Coronary artery (tissue), 2 donors: ENCODE measurements around the gene ACSL6.

Experiments used
- DNase-seq: peaks from one replicate; pipeline ENCODE4 v3.0.0-alpha.2; 2017; ENCODE audit warnings: low spot score
- H3K27ac ChIP-seq, 2 donors: fragments of 200-600 bp; sonication (generic); one replicate each; pipeline ENCODE4 v1.5.1; 2016 to 2019
- H3K4me3 ChIP-seq: fragments of 200-600 bp; sonication (generic); 2 replicates; pipeline ENCODE4 v1.5.1; 2016; ENCODE audit warnings: mild to moderate bottlenecking, moderate library complexity
- TF ChIP-seq, protein P1 (sequence below): fragments of 200-600 bp; sonication (generic); IDR thresholded peaks from one replicate; pipeline ENCODE4 v1.5.1; 2019; ENCODE audit warnings: antibody characterized with exemption

The ACSL6 gene

DNA sequence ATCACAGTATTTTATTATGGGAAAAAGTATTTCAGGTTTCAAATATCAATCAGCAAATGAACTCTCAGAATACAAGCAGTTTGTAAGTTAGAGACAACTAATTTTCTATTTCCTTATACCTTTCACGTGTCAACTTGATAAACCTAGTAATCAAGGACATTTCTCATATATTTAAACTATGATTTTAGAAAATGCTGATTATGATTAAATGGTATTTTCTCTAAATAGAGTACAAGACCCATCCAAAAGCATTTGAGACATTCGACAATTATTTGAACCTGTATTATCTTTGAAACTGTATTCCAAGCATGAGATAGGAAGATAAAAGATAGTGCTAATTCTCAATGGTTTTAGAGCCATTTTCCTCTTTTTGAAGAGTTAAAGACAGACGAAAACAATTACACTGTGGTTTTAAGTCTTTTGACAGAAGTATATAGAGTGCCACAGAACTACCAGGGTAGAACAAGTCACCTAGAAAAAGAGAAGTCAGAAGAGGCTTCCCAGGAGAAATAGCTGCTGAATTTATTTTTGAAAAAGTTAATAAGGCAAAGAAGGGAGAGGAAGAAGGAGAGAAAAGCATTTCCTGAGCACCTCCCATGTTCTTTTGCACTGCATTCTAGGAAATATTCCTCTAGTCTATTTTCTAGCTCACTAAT is 71.6 kb downstream of the ACSL6 start:
- TF ChIP-seq, protein P1, sequence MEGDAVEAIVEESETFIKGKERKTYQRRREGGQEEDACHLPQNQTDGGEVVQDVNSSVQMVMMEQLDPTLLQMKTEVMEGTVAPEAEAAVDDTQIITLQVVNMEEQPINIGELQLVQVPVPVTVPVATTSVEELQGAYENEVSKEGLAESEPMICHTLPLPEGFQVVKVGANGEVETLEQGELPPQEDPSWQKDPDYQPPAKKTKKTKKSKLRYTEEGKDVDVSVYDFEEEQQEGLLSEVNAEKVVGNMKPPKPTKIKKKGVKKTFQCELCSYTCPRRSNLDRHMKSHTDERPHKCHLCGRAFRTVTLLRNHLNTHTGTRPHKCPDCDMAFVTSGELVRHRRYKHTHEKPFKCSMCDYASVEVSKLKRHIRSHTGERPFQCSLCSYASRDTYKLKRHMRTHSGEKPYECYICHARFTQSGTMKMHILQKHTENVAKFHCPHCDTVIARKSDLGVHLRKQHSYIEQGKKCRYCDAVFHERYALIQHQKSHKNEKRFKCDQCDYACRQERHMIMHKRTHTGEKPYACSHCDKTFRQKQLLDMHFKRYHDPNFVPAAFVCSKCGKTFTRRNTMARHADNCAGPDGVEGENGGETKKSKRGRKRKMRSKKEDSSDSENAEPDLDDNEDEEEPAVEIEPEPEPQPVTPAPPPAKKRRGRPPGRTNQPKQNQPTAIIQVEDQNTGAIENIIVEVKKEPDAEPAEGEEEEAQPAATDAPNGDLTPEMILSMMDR = no peak
- Histone ChIP-seq H3K4me3 (no peak overlapping the region), H3K27ac (no peak overlapping the region)
- DNase-seq = no peak

DNA sequence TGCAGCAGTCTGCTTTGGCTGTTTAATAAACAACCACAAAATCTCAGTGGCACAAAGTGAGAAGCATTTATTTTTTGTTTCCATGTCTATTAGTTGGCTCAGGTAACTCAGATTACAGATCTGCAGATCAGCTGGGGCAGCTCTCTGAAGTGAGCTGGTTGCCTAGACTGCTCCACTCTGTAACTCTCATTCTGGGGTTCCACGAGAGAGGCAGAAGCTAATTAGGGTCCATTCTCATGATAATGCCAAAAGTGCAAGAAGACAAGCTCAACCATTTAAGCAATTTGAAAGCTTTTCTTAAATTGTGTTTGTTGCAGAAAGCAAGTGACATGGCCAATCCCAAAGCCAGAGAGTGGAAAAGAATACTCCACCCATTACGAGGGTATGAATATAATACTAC is 79.2 kb downstream of the ACSL6 start:
- no peak overlapping the region for H3K27ac ChIP-seq
- DNase-seq = no peak
- TF ChIP-seq, protein P1 = no peak

DNA sequence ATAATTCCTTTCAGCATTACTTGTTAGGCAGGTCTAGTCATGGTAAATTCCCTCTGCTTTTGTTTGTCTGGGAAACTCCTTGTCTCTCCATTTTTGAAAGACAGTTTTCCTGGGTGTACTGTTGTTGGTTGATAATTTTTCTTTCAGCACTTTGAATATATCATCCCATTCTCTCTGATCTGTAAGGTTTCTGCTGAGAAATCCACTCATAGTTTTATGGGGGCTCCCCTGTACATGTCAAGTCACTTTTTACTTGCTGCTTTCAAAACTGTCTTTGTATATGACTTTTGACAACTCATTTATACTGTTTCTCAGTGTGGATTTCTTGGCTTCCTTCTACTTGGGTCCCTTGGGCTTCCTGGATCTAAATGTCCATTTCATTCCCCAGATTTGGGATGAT is 82.5 kb downstream of the ACSL6 start:
- H3K4me3 ChIP-seq = no peak overlapping the region
- TF ChIP-seq, protein P1 = no peak

More for the DNA sequence above, 79.2 kb downstream of the ACSL6 start:
- H3K4me3 ChIP-seq = no peak overlapping the region

DNA sequence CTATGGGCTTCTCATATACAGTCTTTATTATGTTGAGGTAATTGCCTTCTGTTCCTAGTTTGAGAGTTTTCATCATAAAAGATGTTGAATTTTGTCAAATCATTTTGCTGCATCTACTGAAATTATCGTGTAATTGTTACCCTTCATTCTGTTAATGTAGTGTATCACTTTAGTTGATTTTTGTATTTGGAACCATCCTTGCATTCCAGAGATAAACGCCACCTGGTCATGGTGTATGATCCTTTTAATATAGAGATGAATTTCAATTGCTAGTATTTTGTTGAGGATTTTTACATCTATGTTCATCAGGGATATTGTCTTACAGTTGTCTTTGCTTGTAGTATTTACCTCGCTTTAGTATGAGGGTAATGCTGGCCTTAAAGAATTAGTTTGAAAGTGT is 85.3 kb downstream of the ACSL6 start:
- H3K4me3 ChIP-seq = no peak overlapping the region
- TF ChIP-seq, protein P1 = no peak
- H3K27ac ChIP-seq = no peak overlapping the region
- no peak for DNase-seq

More for the DNA sequence above, 82.5 kb downstream of the ACSL6 start:
- DNase-seq = no peak
- no peak overlapping the region for H3K27ac ChIP-seq

DNA sequence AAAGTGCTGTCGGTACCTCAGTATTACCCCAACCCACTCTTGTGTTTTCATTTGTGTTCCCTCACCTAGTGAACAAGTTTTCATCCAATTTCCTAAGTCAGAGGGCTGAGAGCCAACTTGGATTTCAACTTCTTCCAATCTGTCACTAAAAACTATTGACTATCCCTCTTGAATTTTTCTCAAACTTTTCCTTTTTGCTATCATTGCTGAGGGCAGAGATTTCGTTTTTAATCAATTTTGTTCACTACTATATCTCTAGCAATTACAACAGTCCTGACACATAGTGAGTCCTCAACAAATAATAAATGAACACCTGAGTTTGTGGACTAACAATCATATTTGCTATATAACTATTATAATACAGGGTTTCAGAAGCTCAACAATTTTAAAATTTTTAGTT is 95.0 kb downstream of the ACSL6 start:
- DNase-seq = no peak
- H3K4me3 ChIP-seq = no peak overlapping the region
- no peak overlapping the region for H3K27ac ChIP-seq
- TF ChIP-seq, protein P1 = no peak

DNA sequence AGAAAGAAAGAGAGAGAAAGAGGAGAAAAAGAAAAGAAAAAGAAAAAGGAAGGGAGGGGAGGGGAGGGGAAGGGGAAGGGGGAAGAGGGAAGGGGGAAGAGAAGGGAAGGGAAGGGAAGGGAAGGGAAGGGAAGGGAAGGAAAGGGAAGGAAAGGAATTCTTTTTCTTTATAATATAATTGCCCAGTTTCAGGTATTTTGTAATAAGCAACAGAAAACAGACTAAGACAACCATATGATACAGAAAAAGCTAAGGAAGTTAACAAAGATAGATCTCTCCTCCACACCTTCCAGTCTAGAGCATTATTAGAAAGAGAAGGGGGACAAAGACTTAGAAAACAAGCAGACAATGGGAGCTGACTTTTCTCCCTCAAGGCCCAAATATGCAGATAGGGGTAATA is 97.0 kb downstream of the ACSL6 start:
- Histone ChIP-seq H3K27ac (no peak overlapping the region), H3K4me3 (no peak overlapping the region)
- TF ChIP-seq, protein P1 = no peak
- no peak for DNase-seq

DNA sequence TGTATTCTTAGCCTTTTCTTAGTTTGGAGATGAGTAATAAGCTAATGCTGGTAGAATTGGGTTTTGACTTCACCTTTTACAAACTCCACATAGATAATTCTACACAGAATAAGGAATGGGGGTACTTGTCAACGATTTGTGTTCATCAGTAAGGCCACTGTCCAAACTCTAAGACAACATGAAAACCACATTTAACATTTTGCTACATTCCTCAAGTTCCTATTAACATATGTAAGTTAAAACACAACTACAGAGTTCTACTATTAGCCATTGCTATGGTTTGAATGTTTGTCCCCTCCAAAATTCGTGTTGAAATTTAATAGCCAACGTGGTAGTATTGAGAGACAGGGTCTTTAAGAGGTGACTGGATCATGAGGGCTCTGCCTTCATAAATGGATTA is 97.9 kb downstream of the ACSL6 start:
- TF ChIP-seq, protein P1 = no peak
- Histone ChIP-seq H3K4me3 (no peak overlapping the region), H3K27ac (no peak overlapping the region)
- DNase-seq = no peak
